Vagina (tissue), 2 donors: ENCODE measurements around the gene MORN4.

Experiments
- CTCF ChIP-seq, 3 experiments: fragments of 450-650 bp in 2 of 3; fragments of 200-600 bp in 1 of 3; sonication (generic) in 1 of 3; IDR thresholded peaks; one replicate each; pipeline ENCODE4 v1.5.1; 2017 to 2019; ENCODE audit warnings: antibody characterized with exemption in 3 of 3, mild to moderate bottlenecking in 2 of 3, moderate library complexity in 2 of 3
- POLR2A ChIP-seq, 2 donors: fragments of 450-650 bp; IDR thresholded peaks; one replicate each; pipeline ENCODE4 v1.6.1; 2017; ENCODE audit warnings: antibody characterized with exemption in 2 of 2, mild to moderate bottlenecking in 2 of 2, moderate library complexity in 2 of 2
- POLR2AphosphoS5 ChIP-seq, 2 donors: sonication (generic); formaldehyde crosslinking; IDR thresholded peaks; one replicate each; pipeline ENCODE4 v1.9.0; 2017; ENCODE audit warnings: antibody characterized with exemption in 2 of 2, mild to moderate bottlenecking in 2 of 2, low read depth in 1 of 2; ENCODE audit not compliant: insufficient read depth in 1 of 2

DNA sequence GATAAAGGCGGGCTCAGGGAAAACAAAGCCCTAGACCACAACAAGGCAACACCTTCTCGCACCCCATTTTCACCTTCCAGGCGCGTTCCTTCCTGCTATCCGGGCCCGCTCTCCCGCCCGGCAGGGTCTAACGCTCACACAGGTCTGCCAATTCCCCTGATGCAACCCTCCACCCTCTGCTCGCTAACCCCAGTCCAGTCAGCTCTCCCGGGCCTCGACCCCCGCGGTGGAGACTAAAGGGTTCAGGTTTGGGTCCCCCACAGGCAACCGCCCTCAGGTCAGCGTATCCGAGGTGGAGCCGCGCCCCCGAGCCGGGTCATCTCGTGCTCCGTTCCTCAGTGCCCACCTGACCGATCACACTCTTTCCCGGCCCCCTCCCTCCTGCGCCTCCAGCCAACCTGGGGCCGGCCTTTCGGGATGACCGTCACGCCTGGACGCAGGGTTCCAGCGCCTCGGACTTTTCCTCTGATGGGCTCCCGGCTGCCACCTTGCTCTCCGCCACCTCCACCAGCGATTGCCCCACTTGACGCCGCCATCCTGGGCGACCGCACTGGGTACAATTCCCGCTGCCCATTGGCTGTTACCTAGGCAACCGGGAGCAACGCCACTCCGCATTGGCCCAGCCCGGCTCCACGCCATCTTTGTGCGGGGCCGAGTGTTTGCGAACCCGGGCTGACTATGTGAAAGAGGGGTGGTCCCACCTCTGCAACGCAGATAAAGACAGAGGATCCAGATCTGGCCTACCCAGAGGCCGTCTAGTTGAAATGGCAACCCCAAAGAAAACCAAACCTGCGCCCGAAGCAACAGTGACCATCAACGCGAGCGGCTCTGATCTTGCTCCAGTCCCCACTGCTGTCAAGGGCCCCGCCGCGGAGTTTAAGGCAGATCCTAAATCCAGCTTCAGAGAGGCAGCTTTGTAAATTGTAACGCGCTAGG lies at the start of gene MORN4:
- TF ChIP-seq CTCF (IDR thresholded peaks at IDR 0.05) (no peak), POLR2A (IDR thresholded peaks at IDR 0.05) (no peak), POLR2AphosphoS5 (IDR thresholded peaks at IDR 0.05; ENCODE audit: insufficient read depth in 1 of 2, low read depth in 1 of 2) (peak; percentile 58 to 73)
